Measurements from ENCODE around the gene STXBP1.

DNA sequence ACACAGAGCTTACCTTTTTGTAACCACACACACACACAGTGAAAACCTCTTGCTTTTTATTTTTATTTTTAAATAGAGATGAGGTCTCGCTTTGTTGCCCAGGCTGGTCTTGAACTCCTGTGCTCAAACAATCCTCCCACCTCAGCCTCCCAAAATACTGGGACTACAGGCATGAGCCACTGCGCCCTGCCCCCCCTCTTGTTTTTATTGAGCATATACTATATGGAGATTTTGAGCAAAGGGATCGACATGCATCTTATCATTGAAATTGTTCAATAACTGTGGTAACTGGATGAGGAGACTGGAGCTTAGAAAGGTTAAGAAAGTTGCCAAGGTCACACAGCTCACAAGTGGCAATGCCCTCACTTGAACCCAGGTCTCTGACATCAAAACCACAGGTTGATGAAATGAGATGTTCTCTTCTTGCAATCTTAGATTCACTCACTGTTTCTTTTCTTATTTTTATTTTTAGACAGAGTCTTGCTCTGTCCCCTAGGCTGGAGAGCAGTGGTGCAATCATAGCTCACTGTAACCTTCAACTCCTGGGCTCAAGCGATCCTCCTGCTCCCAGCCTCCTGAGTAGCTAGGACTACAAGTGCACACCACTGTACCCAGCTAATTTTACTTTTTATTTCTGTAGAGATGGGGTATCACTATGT, 26.8 kb upstream of the STXBP1 start:
- no peak for TF ChIP-seq EZH2 (IDR thresholded peaks at IDR 0.05)
- TF ChIP-seq, protein P1, sequence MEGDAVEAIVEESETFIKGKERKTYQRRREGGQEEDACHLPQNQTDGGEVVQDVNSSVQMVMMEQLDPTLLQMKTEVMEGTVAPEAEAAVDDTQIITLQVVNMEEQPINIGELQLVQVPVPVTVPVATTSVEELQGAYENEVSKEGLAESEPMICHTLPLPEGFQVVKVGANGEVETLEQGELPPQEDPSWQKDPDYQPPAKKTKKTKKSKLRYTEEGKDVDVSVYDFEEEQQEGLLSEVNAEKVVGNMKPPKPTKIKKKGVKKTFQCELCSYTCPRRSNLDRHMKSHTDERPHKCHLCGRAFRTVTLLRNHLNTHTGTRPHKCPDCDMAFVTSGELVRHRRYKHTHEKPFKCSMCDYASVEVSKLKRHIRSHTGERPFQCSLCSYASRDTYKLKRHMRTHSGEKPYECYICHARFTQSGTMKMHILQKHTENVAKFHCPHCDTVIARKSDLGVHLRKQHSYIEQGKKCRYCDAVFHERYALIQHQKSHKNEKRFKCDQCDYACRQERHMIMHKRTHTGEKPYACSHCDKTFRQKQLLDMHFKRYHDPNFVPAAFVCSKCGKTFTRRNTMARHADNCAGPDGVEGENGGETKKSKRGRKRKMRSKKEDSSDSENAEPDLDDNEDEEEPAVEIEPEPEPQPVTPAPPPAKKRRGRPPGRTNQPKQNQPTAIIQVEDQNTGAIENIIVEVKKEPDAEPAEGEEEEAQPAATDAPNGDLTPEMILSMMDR (IDR thresholded peaks at IDR 0.05): no peak

Measured in neural progenitor cell (in vitro differentiated cells).